ENCODE measurements around the gene IRX6.

Gene IRX6

GRCh38 chr16:55297062-55297909, 26.7 kb upstream of the IRX6 start:
- no peak overlapping the region for H3K9ac ChIP-seq
- no peak overlapping the region for H2AFZ ChIP-seq (ENCODE audit: low read depth)
- H3K4me2 ChIP-seq, result no peak overlapping the region
- no peaks in the 10 kb centered on the region for H3K36me3 ChIP-seq (ENCODE audit: insufficient read depth)
- H3K4me1 ChIP-seq (ENCODE audit: low read depth, poor library complexity, severe bottlenecking), result no peaks in the 10 kb centered on the region
- no peak overlapping the region for H3K4me3 ChIP-seq (IDR thresholded peaks at IDR 0.05; ENCODE audit: insufficient read depth, low read depth, low read length)
- H3K27ac ChIP-seq, result no peak overlapping the region
- no peaks in the 10 kb centered on the region for H4K20me1 ChIP-seq (ENCODE audit: insufficient read depth)
- H3K27me3 ChIP-seq (ENCODE audit: insufficient read depth, low read depth), result no peaks in the 10 kb centered on the region
- no peak for TF ChIP-seq CTCF (conservative IDR thresholded peaks at IDR 0.05; ENCODE audit: low read depth, low read length)
- H3K79me2 ChIP-seq (ENCODE audit: insufficient read depth, low read depth), result no peaks in the 10 kb centered on the region

GRCh38 chr16:55297910-55298479, 26.0 kb upstream of the IRX6 start:
- Histone ChIP-seq H2AFZ (ENCODE audit: low read depth) (no peak overlapping the region), H3K27me3 (ENCODE audit: insufficient read depth, low read depth) (no peaks in the 10 kb centered on the region), H4K20me1 (ENCODE audit: insufficient read depth) (no peaks in the 10 kb centered on the region), H3K4me1 (ENCODE audit: low read depth, poor library complexity, severe bottlenecking) (no peaks in the 10 kb centered on the region), H3K36me3 (ENCODE audit: insufficient read depth) (no peaks in the 10 kb centered on the region), H3K79me2 (ENCODE audit: insufficient read depth, low read depth) (no peaks in the 10 kb centered on the region), H3K4me3 (IDR thresholded peaks at IDR 0.05; ENCODE audit: insufficient read depth, low read depth, low read length) (no peak overlapping the region), H3K27ac (no peak overlapping the region), H3K4me2 (no peak overlapping the region), H3K9ac (no peak overlapping the region)
- TF ChIP-seq CTCF (conservative IDR thresholded peaks at IDR 0.05; ENCODE audit: low read depth, low read length), result no peak

- Histone ChIP-seq H3K79me2 (ENCODE audit: insufficient read depth, low read depth) (no peaks in the 10 kb centered on the region), H3K4me3 (IDR thresholded peaks at IDR 0.05; ENCODE audit: insufficient read depth, low read depth, low read length) (no peak overlapping the region), H3K9ac (no peak overlapping the region), H3K27ac (no peak overlapping the region), H3K36me3 (ENCODE audit: insufficient read depth) (no peaks in the 10 kb centered on the region), H3K27me3 (ENCODE audit: insufficient read depth, low read depth) (no peaks in the 10 kb centered on the region), H2AFZ (ENCODE audit: low read depth) (no peak overlapping the region), H3K4me2 (no peak overlapping the region), H4K20me1 (ENCODE audit: insufficient read depth) (no peaks in the 10 kb centered on the region), H3K4me1 (ENCODE audit: low read depth, poor library complexity, severe bottlenecking) (no peaks in the 10 kb centered on the region)
- no peak for TF ChIP-seq CTCF (conservative IDR thresholded peaks at IDR 0.05; ENCODE audit: low read depth, low read length)
Observed at GRCh38 chr16:55301385-55302008, 22.5 kb upstream of the IRX6 start.

GRCh38 chr16:55302635-55303034, 21.4 kb upstream of the IRX6 start:
- Histone ChIP-seq H3K27ac (no peak overlapping the region), H3K9ac (no peak overlapping the region), H3K36me3 (ENCODE audit: insufficient read depth) (no peaks in the 10 kb centered on the region), H3K79me2 (ENCODE audit: insufficient read depth, low read depth) (no peaks in the 10 kb centered on the region), H3K4me3 (IDR thresholded peaks at IDR 0.05; ENCODE audit: insufficient read depth, low read depth, low read length) (no peak overlapping the region), H3K4me2 (no peak overlapping the region), H3K27me3 (ENCODE audit: insufficient read depth, low read depth) (no peaks in the 10 kb centered on the region), H3K4me1 (ENCODE audit: low read depth, poor library complexity, severe bottlenecking) (no peaks in the 10 kb centered on the region), H4K20me1 (ENCODE audit: insufficient read depth) (no peaks in the 10 kb centered on the region), H2AFZ (ENCODE audit: low read depth) (no peak overlapping the region)
- TF ChIP-seq CTCF (conservative IDR thresholded peaks at IDR 0.05; ENCODE audit: low read depth, low read length), result no peak
